ENCODE data around the gene FILIP1.

The FILIP1 gene, protein sequence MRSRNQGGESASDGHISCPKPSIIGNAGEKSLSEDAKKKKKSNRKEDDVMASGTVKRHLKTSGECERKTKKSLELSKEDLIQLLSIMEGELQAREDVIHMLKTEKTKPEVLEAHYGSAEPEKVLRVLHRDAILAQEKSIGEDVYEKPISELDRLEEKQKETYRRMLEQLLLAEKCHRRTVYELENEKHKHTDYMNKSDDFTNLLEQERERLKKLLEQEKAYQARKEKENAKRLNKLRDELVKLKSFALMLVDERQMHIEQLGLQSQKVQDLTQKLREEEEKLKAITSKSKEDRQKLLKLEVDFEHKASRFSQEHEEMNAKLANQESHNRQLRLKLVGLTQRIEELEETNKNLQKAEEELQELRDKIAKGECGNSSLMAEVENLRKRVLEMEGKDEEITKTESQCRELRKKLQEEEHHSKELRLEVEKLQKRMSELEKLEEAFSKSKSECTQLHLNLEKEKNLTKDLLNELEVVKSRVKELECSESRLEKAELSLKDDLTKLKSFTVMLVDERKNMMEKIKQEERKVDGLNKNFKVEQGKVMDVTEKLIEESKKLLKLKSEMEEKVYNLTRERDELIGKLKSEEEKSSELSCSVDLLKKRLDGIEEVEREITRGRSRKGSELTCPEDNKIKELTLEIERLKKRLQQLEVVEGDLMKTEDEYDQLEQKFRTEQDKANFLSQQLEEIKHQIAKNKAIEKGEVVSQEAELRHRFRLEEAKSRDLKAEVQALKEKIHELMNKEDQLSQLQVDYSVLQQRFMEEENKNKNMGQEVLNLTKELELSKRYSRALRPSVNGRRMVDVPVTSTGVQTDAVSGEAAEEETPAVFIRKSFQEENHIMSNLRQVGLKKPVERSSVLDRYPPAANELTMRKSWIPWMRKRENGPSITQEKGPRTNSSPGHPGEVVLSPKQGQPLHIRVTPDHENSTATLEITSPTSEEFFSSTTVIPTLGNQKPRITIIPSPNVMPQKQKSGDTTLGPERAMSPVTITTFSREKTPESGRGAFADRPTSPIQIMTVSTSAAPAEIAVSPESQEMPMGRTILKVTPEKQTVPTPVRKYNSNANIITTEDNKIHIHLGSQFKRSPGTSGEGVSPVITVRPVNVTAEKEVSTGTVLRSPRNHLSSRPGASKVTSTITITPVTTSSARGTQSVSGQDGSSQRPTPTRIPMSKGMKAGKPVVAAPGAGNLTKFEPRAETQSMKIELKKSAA (N-terminal part only)
- long read RNA-seq, partial matches to known transcripts, result 0 of 1 reads
- long read RNA-seq, other reads (novel, unspliced or antisense), result 1 of 1 reads

DNA sequence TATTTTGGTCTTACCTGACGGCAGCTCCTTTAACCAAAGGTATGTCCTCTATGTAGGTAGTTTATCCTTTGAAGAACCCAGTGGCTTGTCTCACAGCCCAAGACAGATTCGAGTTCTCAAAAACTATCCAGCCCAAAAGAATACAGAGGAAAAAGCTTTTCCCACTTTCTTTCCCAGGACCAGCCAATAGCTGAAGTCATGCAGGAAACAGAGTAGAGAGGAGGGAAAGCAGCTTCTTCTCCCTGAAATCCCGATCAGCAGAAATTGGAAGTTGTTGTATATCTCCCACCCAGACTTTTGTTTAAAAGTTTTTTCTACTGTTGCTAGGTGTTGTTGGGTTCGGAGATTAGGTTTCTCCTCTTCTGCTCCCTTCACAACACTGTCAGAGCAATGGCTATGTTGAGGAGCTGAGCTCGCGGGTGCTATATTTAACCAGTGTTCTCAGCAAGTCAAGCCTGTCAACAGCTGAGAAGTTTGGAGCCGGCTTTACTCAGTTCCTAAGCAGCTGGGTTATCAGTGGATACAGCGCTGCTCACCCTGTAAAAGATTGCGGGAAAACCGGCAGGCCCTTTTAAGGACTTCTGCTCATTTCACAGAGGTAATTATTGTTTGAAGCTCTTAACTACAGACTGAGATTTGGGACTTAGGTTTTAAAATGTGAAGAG lies at the start of gene FILIP1:
Gene FILIP1, minus strand, starts transcription at position 401 of the 665 bp plus-strand sequence. CDS start 78,828 bp downstream, outside the sequence.
- Histone ChIP-seq H3K4me3 (replicated peaks; ENCODE audit: insufficient read depth, low read length) (no peak within 1 kb of the TSS), H3K27ac (replicated peaks) (no peak within 1 kb of the TSS), H3K27me3 (ENCODE audit: insufficient read depth, poor library complexity, severe bottlenecking) (peaks cover 8% of the 10 kb centered on the region)
- DNase-seq (ENCODE audit: low read depth in 1 of 2, low spot score in 1 of 2), result no peak
- no peak for TF ChIP-seq GABPA (IDR thresholded peaks at IDR 0.05; ENCODE audit: low read depth)
- TF ChIP-seq, protein P1, sequence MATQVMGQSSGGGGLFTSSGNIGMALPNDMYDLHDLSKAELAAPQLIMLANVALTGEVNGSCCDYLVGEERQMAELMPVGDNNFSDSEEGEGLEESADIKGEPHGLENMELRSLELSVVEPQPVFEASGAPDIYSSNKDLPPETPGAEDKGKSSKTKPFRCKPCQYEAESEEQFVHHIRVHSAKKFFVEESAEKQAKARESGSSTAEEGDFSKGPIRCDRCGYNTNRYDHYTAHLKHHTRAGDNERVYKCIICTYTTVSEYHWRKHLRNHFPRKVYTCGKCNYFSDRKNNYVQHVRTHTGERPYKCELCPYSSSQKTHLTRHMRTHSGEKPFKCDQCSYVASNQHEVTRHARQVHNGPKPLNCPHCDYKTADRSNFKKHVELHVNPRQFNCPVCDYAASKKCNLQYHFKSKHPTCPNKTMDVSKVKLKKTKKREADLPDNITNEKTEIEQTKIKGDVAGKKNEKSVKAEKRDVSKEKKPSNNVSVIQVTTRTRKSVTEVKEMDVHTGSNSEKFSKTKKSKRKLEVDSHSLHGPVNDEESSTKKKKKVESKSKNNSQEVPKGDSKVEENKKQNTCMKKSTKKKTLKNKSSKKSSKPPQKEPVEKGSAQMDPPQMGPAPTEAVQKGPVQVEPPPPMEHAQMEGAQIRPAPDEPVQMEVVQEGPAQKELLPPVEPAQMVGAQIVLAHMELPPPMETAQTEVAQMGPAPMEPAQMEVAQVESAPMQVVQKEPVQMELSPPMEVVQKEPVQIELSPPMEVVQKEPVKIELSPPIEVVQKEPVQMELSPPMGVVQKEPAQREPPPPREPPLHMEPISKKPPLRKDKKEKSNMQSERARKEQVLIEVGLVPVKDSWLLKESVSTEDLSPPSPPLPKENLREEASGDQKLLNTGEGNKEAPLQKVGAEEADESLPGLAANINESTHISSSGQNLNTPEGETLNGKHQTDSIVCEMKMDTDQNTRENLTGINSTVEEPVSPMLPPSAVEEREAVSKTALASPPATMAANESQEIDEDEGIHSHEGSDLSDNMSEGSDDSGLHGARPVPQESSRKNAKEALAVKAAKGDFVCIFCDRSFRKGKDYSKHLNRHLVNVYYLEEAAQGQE (IDR thresholded peaks at IDR 0.05; ENCODE audit: insufficient replicate concordance, low read depth), result no peak
- no peak for TF ChIP-seq SPI1 (IDR thresholded peaks at IDR 0.05; ENCODE audit: borderline replicate concordance, low read depth)
- TF ChIP-seq, protein P2, sequence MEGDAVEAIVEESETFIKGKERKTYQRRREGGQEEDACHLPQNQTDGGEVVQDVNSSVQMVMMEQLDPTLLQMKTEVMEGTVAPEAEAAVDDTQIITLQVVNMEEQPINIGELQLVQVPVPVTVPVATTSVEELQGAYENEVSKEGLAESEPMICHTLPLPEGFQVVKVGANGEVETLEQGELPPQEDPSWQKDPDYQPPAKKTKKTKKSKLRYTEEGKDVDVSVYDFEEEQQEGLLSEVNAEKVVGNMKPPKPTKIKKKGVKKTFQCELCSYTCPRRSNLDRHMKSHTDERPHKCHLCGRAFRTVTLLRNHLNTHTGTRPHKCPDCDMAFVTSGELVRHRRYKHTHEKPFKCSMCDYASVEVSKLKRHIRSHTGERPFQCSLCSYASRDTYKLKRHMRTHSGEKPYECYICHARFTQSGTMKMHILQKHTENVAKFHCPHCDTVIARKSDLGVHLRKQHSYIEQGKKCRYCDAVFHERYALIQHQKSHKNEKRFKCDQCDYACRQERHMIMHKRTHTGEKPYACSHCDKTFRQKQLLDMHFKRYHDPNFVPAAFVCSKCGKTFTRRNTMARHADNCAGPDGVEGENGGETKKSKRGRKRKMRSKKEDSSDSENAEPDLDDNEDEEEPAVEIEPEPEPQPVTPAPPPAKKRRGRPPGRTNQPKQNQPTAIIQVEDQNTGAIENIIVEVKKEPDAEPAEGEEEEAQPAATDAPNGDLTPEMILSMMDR (IDR thresholded peaks at IDR 0.05; ENCODE audit: insufficient read depth, low read length), result no peak
- no peak for TF ChIP-seq POLR2AphosphoS5 (IDR thresholded peaks at IDR 0.05; ENCODE audit: low read depth)

DNA sequence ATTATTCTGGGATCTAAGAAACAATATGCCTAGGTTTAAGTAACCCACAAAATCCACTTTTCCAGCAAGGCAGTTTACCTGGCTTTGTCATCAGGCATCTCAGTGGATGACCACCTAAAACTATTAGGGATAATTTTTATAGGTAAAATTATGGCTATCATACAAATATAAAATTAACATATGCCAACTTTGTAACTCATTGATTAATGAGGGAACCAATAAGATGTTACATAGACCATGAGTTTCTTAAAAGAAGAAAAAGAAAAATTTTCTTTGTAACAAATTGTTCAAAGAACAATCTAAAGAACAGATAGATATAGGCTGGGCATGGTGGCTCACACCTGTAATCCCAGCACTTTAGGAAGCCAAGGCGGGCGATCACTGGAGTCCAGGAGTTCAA lies 49.7 kb upstream of the FILIP1 start:
- Histone ChIP-seq H3K27ac (replicated peaks) (no peak overlapping the region), H3K4me3 (replicated peaks; ENCODE audit: insufficient read depth, low read length) (no peak overlapping the region), H3K27me3 (ENCODE audit: insufficient read depth, poor library complexity, severe bottlenecking) (no peaks in the 10 kb centered on the region)
- TF ChIP-seq GABPA (IDR thresholded peaks at IDR 0.05; ENCODE audit: low read depth), result no peak
- TF ChIP-seq POLR2AphosphoS5 (IDR thresholded peaks at IDR 0.05; ENCODE audit: low read depth), result no peak
- TF ChIP-seq SPI1 (IDR thresholded peaks at IDR 0.05; ENCODE audit: borderline replicate concordance, low read depth), result no peak
- TF ChIP-seq, protein P1 (IDR thresholded peaks at IDR 0.05; ENCODE audit: insufficient replicate concordance, low read depth), result no peak
- TF ChIP-seq, protein P2 (IDR thresholded peaks at IDR 0.05; ENCODE audit: insufficient read depth, low read length), result no peak
- no peak for DNase-seq (ENCODE audit: low read depth in 1 of 2, low spot score in 1 of 2)

DNA sequence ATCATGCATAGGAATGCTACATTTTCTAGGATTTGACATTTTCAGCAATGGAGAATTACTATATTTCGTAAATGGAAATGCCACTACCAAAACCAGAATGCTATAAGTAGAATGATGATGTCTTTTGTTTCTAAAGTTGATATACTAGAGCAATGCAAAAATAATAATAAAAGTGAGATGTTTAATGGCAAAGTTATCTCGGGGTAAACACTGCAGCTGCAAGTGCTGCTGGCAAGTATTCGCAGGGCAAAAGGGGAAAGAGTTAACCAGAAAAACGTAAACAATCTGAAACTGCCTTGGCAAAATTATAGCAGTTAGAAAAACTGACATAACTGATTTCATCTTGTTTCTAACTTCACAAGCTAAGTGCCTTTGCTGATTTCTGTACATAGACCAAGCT lies 45.5 kb upstream of the FILIP1 start:
- H3K4me3 ChIP-seq (replicated peaks; ENCODE audit: insufficient read depth, low read length), result no peak overlapping the region
- TF ChIP-seq GABPA (IDR thresholded peaks at IDR 0.05; ENCODE audit: low read depth) (no peak), SPI1 (IDR thresholded peaks at IDR 0.05; ENCODE audit: borderline replicate concordance, low read depth) (no peak), POLR2AphosphoS5 (IDR thresholded peaks at IDR 0.05; ENCODE audit: low read depth) (no peak)
- TF ChIP-seq, protein P1 (IDR thresholded peaks at IDR 0.05; ENCODE audit: insufficient replicate concordance, low read depth), result no peak
- TF ChIP-seq, protein P2 (IDR thresholded peaks at IDR 0.05; ENCODE audit: insufficient read depth, low read length), result no peak
- no peak for DNase-seq (ENCODE audit: low read depth in 1 of 2, low spot score in 1 of 2)
- peaks cover 2% of the 10 kb centered on the region for H3K27me3 ChIP-seq (ENCODE audit: insufficient read depth, poor library complexity, severe bottlenecking)
- H3K27ac ChIP-seq (replicated peaks), result no peak overlapping the region

Data from HL-60 (cell line).